Measurements from ENCODE around the gene UCP1. TPM values are rescaled to one million over a fixed set of nuclear protein-coding genes. Genes with fewer than 3 reads are reported as not detected.
"Not testable (repeated sequence)": the region's sequence is repeated elsewhere in the genome, so short reads cannot be mapped to it uniquely, and the experiment has no call there.

Gene UCP1
- total RNA-seq, 1 experiment from 2014 or later = not detected

- not testable (repeated sequence) for H3K4me3 ChIP-seq; H3K27ac ChIP-seq; H3K27me3 ChIP-seq (replicated peaks); H3K4me1 ChIP-seq (replicated peaks); DNase-seq (ENCODE audit: low read depth in 1 of 2, low spot score in 2 of 2); H3K9me3 ChIP-seq (replicated peaks); H3K36me3 ChIP-seq
Measured at GRCh38 chr4:140513765-140514164, 55.0 kb downstream of the UCP1 start.

Other genes starting within 250 kb of the UCP1 start
- 143 and 153 TPM in 2 replicates for gene SCOC, start 195.3 kb downstream of the UCP1 start, total RNA-seq (2014; rRNA removed; shearing (Covaris generic))
- 3.6 and 7.0 TPM in 2 replicates for gene CLGN, start 141.3 kb downstream of the UCP1 start, total RNA-seq (2014; rRNA removed; shearing (Covaris generic))
- not detected in 2 replicates for gene MGAT4D, start 70.7 kb downstream of the UCP1 start, total RNA-seq (2014; rRNA removed; shearing (Covaris generic))
- gene ELMOD2, start 44.8 kb downstream of the UCP1 start, total RNA-seq (2014; rRNA removed; shearing (Covaris generic)) = 47.9 and 156 TPM in 2 replicates
- 15.0 and 19.0 TPM in 2 replicates for gene TBC1D9, start 187.4 kb upstream of the UCP1 start, total RNA-seq (2014; rRNA removed; shearing (Covaris generic))

Measured in SJSA1 (cell line).